Body of pancreas (tissue), 4 donors: ENCODE results near the gene CCDC38. TPM values are rescaled to one million over a fixed set of nuclear protein-coding genes. Genes with fewer than 3 reads are reported as not detected.

Experiments used
- ATAC-seq: fragments of 150-250 bp; one replicate; pipeline ENCODE4 v1.9.1; 2016
- DNase-seq, 4 donors: peaks; one replicate each; pipeline ENCODE4 v3.0.0-alpha.2; 2019
- H3K27ac ChIP-seq, 4 donors: fragments of 200-600 bp; sonication (generic); 1 replicate in 3 of 4; 2 replicates in 1 of 4; pipeline versions ENCODE4 v1.5.1 to v1.6.1; 2016 to 2019; ENCODE audit warnings: mild to moderate bottlenecking in 1 of 4, mixed read lengths in 1 of 4, moderate library complexity in 1 of 4
- H3K27me3 ChIP-seq, 2 donors: fragments of 200-600 bp; sonication (generic); one replicate each; pipeline ENCODE4 v1.6.0; 2016; ENCODE audit warnings: mild to moderate bottlenecking in 1 of 2
- H3K36me3 ChIP-seq, 2 donors: fragments of 200-600 bp; sonication (generic); replicated peaks in 1 of 2; 2 replicates each; pipeline ENCODE4 v1.5.1; 2016; ENCODE audit warnings: low read depth in 2 of 2; ENCODE audit not compliant: insufficient read depth in 1 of 2
- H3K4me1 ChIP-seq: fragments of 200-600 bp; sonication (generic); one replicate; pipeline ENCODE4 v1.6.0; 2016
- H3K4me3 ChIP-seq, 2 donors: fragments of 200-600 bp; sonication (generic); 1 replicate in 1 of 2; 2 replicates in 1 of 2; pipeline ENCODE4 v1.5.1; 2016 to 2019
- H3K9me3 ChIP-seq, 3 donors: fragments of 200-600 bp; sonication (generic); 1 replicate in 2 of 3; 2 replicates in 1 of 3; pipeline ENCODE4 v1.5.1; 2016
- POLR2A ChIP-seq, 3 donors: fragments of 450-650 bp; IDR thresholded peaks; one replicate each; pipeline ENCODE4 v1.6.1; 2016; ENCODE audit warnings: antibody characterized with exemption in 3 of 3, mild to moderate bottlenecking in 2 of 3
- WGBS, 2 donors: methylation state at CpG; one replicate each; pipeline ENCODE4 v1.1.5; 2017; 5-methylcytosine and 5-hydroxymethylcytosine counted together
- intact Hi-C: fragments of 100-400 bp; cut with DNase I; formaldehyde crosslinking; loops from one replicate; pipeline ENCODE4 v1.15.1; 2023
- total RNA-seq, 2 donors: library from RNA; depleted of rRNA; stranded (reverse); fragments of >200 nt; gene quantifications; one replicate each; pipeline ENCODE4 v1.1.0, GENCODE V29; 2016
- TF ChIP-seq, protein P1 (sequence below), 7 experiments: fragments of 450-650 bp in 4 of 7; fragments of 200-600 bp in 3 of 7; sonication (generic) in 3 of 7; IDR thresholded peaks; one replicate each; pipeline ENCODE4 v1.5.1; 2016 to 2019; ENCODE audit warnings: antibody characterized with exemption in 7 of 7

CCDC38 gene
- total RNA-seq, 2 donors from 2014 or later, result not detected

DNA sequence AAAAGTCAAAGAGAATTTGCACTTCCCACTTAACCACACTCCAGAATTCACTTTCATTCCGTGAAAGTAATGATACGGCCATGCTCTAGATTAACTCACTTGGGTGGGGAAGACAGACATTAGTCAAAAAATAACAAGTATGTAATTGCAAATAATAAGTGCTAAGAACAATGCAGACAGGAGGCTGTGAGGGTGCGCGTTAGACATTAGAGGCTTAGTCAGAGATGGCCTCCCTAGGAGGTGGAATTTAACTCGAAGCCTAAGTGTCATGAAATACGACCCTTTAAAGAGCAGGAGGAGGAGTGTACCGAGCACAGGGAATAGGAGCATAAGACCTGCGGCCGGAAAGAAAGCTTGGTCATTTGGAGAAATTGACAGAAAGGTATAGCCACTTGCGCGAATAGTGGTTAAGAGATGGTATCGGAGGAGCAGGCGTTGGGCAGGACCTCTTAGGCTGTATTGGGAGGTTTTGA, 83.0 kb downstream of the CCDC38 start:
- H3K27ac ChIP-seq, result peak overlapping the region in 3 of 4 donors; percentile 76 to 84 (median 83)
- TF ChIP-seq POLR2A (IDR thresholded peaks at IDR 0.05), result no peak
- TF ChIP-seq, protein P1, sequence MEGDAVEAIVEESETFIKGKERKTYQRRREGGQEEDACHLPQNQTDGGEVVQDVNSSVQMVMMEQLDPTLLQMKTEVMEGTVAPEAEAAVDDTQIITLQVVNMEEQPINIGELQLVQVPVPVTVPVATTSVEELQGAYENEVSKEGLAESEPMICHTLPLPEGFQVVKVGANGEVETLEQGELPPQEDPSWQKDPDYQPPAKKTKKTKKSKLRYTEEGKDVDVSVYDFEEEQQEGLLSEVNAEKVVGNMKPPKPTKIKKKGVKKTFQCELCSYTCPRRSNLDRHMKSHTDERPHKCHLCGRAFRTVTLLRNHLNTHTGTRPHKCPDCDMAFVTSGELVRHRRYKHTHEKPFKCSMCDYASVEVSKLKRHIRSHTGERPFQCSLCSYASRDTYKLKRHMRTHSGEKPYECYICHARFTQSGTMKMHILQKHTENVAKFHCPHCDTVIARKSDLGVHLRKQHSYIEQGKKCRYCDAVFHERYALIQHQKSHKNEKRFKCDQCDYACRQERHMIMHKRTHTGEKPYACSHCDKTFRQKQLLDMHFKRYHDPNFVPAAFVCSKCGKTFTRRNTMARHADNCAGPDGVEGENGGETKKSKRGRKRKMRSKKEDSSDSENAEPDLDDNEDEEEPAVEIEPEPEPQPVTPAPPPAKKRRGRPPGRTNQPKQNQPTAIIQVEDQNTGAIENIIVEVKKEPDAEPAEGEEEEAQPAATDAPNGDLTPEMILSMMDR (IDR thresholded peaks at IDR 0.05), result peak in 1 of 7 experiments; percentile 2

DNA sequence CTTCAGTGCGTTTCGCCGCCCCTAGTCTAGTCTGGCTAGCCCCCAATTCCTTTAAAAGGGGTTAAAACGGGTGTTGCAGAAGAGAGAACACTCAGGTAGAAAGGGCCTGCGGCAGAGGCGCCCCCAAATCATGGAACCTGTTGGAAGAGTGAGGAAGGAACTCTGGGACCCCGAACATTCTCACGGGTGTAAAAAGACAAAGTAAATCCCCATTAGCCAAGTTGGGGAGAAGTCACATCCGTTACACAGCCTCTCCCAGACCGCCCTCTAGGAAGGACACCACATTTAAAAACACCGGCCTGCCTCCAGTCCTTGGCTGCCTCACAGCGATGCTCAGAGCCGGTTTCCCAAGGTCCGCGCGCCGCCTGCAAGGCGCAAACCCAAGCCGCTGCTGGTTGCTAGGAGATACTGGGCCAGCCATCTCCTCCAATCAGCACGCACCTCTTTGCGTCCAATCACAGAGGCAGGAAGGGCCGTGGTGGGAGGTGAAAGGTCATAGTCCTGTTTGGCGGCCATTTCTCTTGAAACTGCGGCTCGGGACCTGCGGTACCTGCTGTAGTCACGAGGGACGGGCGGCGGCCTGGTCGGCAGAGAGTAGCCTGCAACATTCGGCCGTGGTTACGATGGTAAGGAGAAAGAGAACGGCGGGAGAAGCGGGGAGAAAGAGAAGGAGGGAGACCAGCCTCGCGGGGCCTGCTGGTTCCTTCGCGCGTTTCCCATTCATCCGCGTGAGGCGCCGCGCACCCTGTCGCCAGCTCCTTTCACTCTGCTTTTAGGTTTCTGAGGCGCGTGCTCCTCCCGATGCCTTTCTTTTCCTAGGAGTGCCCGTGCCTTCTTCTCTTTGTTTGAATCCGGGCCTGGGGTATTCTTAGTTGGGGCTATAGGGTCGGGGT, 83.7 kb downstream of the CCDC38 start, which contains the start of gene SNRPF:
TSS of gene SNRPF (plus strand) at position 502 of the 893 bp plus-strand sequence. CDS start at position 624, 122 bp downstream.
- intact Hi-C loops, result no loop called here

More for the DNA sequence above, 83.0 kb downstream of the CCDC38 start:
- H3K4me3 ChIP-seq, result peak overlapping the region; percentile 66 to 72
- H3K9me3 ChIP-seq, result no peaks in the 10 kb centered on the region
- ATAC-seq (no peak), DNase-seq (no peak)
- H3K4me1 ChIP-seq, result peaks cover 19% of the 10 kb centered on the region
- no peaks in the 10 kb centered on the region for H3K27me3 ChIP-seq
- 1% methylated on average over 13 of the region's 13 CpGs for WGBS, 2 donors
- no peaks in the 10 kb centered on the region for H3K36me3 ChIP-seq
- intact Hi-C loops, result no loop called here

DNA sequence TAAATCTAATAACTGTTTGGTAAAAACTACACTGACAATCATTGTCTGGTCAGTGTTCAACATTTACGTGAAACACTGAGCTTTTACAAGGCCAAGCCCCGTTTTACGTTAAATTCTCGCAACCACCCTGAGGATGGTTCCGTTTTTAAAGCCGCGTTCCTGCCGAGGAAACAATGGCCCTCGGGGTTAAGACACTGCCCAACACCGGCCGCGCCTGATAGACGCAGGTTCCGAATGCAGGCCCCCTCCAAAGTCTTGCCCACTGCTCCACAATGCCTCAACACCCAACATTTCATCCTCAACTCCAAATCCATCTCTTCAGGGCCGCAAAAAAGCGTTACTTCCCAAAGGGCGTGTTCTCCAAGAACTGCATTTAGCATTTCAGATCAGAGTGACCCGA, 84.6 kb downstream of the CCDC38 start:
- TF ChIP-seq POLR2A (IDR thresholded peaks at IDR 0.05), result no peak
- TF ChIP-seq, protein P1 (IDR thresholded peaks at IDR 0.05), result no peak
- ATAC-seq (no peak), DNase-seq (no peak)
- no peaks in the 10 kb centered on the region for H3K9me3 ChIP-seq
- 43 to 57% methylated on average over 18 of the region's 18 CpGs for WGBS, 2 donors
- peaks cover 19% of the 10 kb centered on the region for H3K4me1 ChIP-seq
- H3K27me3 ChIP-seq, result no peaks in the 10 kb centered on the region
- no peak overlapping the region for H3K27ac ChIP-seq
- no peak overlapping the region for H3K4me3 ChIP-seq
- H3K36me3 ChIP-seq, result no peaks in the 10 kb centered on the region
- intact Hi-C loops, result no loop called here

More for the DNA sequence above, 83.7 kb downstream of the CCDC38 start, which contains the start of gene SNRPF:
- WGBS, 2 donors, result 0 to 1% methylated on average over 44 to 54 of the region's 54 CpGs
- peak within 1 kb of the TSS; percentile 66 to 72 for H3K4me3 ChIP-seq
- DNase-seq, result peak; percentile 96 to 97 (median 96)
- H3K27ac ChIP-seq, result peak within 1 kb of the TSS; percentile 64 to 84 (median 80)
- TF ChIP-seq, protein P1 (IDR thresholded peaks at IDR 0.05), result peak in 4 of 7 experiments; percentile 17 to 46 (median 24)
- TF ChIP-seq POLR2A (IDR thresholded peaks at IDR 0.05), result peak in 2 of 3 donors; percentile 61 to 69
- H3K36me3 ChIP-seq, result no peaks in the 10 kb centered on the region
- ATAC-seq, result peak; percentile 100
- no peaks in the 10 kb centered on the region for H3K27me3 ChIP-seq
- H3K9me3 ChIP-seq, result no peaks in the 10 kb centered on the region
- peaks cover 19% of the 10 kb centered on the region for H3K4me1 ChIP-seq

DNA sequence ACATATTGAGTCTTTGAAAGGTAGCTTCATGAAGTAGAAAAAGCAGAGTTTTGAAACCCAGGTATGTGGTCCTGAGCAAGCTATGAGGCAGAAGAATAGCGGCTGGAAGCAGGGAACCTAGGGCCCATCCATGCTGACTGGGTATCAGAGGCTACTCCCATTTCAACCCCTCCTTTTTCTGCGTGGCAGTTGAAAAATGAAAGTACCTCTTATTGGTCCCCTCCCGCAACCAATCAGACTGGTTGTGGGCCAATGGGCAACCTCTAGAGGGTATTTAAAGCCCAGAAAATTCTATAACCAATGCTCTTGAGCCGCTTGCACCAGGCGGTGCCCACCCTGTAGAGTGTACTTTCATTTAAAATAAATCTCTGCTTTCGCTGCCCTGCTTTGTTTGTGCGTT, 85.3 kb downstream of the CCDC38 start:
- Histone ChIP-seq H3K27me3 (no peaks in the 10 kb centered on the region), H3K9me3 (no peaks in the 10 kb centered on the region), H3K27ac (no peak overlapping the region), H3K4me3 (no peak overlapping the region), H3K4me1 (peaks cover 19% of the 10 kb centered on the region), H3K36me3 (no peaks in the 10 kb centered on the region)
- TF ChIP-seq POLR2A (IDR thresholded peaks at IDR 0.05), result no peak
- TF ChIP-seq, protein P1 (IDR thresholded peaks at IDR 0.05), result no peak
- WGBS, 2 donors, result 89 to 91% methylated on average over 7 of the region's 7 CpGs
- ATAC-seq (no peak), DNase-seq (no peak)
- intact Hi-C loops, result no loop called here
